ENCODE measurements around the gene SFXN2.
"Not testable (repeated sequence)": the region's sequence is repeated elsewhere in the genome, so short reads cannot be mapped to it uniquely, and the experiment has no call there.

The SFXN2 gene

DNA sequence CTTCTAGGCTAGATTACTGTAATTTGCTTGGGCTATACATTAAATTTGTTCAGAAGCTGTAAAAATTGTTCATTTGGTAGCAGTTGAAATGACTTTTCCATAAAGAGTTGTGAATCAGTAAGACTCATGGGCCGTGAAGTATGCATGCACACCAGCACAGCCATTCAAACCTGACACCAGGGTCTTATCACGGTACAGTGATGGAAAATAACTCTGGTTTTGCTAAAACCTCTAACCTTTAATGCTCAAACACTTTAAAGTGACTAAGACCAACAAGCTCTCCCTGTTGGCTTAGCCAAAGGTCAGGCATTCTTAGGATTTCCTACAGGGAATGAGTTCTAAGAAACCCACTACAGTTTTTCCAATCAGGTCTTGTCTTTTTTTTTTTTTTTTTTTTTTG is 11.7 kb upstream of the SFXN2 start:
- no peak for DNase-seq (ENCODE audit: low read depth, low spot score)
- WGBS (ENCODE audit: insufficient coverage, insufficient read length): no CpG with 5 or more reads among the region's 2 CpGs
- Histone ChIP-seq H3K27me3 (ENCODE audit: control insufficient read depth, insufficient read depth, low read length) (no peaks in the 10 kb centered on the region), H3K27ac (ENCODE audit: low read length) (no peak overlapping the region), H3K36me3 (ENCODE audit: control insufficient read depth, insufficient read depth, low read length) (no peaks in the 10 kb centered on the region; the same call in 1 of the 2 replicates), H3K9me3 (ENCODE audit: control insufficient read depth, insufficient read depth, low read length) (no peaks in the 10 kb centered on the region), H3K4me1 (ENCODE audit: control insufficient read depth, insufficient read depth, low read length) (no peaks in the 10 kb centered on the region), H3K4me3 (ENCODE audit: low read length) (no peak overlapping the region)

DNA sequence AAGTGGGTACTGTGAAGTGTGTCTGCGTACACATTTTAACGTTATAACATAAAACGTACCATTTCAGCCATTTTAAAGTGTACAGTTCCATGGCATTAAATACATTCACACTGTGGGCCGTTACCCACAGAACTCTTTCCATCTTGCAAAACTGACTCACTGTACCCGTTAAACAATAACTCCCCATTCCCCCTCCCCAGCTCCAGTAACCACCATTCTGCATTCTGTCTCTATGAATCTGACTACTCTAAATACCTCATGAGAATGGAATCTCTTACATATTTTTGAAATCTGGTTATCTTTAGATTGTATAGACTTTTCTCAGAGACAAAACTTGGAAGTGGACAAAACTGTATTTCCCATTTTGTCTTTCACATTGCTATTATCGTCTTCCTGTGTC is 9.5 kb upstream of the SFXN2 start:
- H3K9me3 ChIP-seq (ENCODE audit: control insufficient read depth, insufficient read depth, low read length): no peaks in the 10 kb centered on the region
- H3K36me3 ChIP-seq (ENCODE audit: control insufficient read depth, insufficient read depth, low read length): no peaks in the 10 kb centered on the region
- H3K27ac ChIP-seq (ENCODE audit: low read length): no peak overlapping the region
- no peak for DNase-seq (ENCODE audit: low read depth, low spot score)
- H3K27me3 ChIP-seq (ENCODE audit: control insufficient read depth, insufficient read depth, low read length): no peaks in the 10 kb centered on the region
- no peaks in the 10 kb centered on the region for H3K4me1 ChIP-seq (ENCODE audit: control insufficient read depth, insufficient read depth, low read length)
- no CpG with 5 or more reads among the region's 6 CpGs for WGBS (ENCODE audit: insufficient coverage, insufficient read length)
- H3K4me3 ChIP-seq (ENCODE audit: low read length): no peak overlapping the region

- Histone ChIP-seq H3K4me3 (ENCODE audit: low read length) (no peak overlapping the region), H3K27ac (ENCODE audit: low read length) (no peak overlapping the region), H3K27me3 (ENCODE audit: control insufficient read depth, insufficient read depth, low read length) (no peaks in the 10 kb centered on the region), H3K36me3 (ENCODE audit: control insufficient read depth, insufficient read depth, low read length) (no peaks in the 10 kb centered on the region), H3K9me3 (ENCODE audit: control insufficient read depth, insufficient read depth, low read length) (no peaks in the 10 kb centered on the region), H3K4me1 (ENCODE audit: control insufficient read depth, insufficient read depth, low read length) (no peaks in the 10 kb centered on the region)
- no CpG with 5 or more reads among the region's 2 CpGs for WGBS (ENCODE audit: insufficient coverage, insufficient read length)
- DNase-seq (ENCODE audit: low read depth, low spot score): no peak
Observed at GRCh38 chr10:102705531-102705930, 8.9 kb upstream of the SFXN2 start.

DNA sequence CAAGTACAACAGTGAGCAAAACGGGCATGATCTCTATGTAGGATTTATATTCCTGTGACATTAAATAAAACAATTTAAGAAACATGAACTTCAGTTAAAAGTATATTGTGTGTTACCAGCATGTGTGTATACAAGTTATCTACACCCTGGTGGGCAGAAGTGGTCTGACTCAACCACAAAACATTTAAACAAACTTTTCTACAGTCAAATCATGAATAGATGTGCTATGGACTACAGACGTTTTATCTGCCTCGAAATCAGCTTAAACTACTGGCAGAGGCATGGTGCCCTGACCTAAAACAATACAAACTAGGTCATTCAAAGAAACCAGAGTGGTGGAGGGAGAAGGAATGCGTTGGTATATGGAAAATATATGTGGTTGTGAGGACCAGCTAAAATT is 3.8 kb upstream of the SFXN2 start:
- no peaks in the 10 kb centered on the region for H3K9me3 ChIP-seq (ENCODE audit: control insufficient read depth, insufficient read depth, low read length)
- H3K27ac ChIP-seq (ENCODE audit: low read length): no peak overlapping the region
- no peaks in the 10 kb centered on the region for H3K4me1 ChIP-seq (ENCODE audit: control insufficient read depth, insufficient read depth, low read length)
- WGBS (ENCODE audit: insufficient coverage, insufficient read length): no CpG with 5 or more reads among the region's 4 CpGs
- no peak overlapping the region for H3K4me3 ChIP-seq (ENCODE audit: low read length)
- H3K36me3 ChIP-seq (ENCODE audit: control insufficient read depth, insufficient read depth, low read length): no peaks in the 10 kb centered on the region
- DNase-seq (ENCODE audit: low read depth, low spot score): no peak
- H3K27me3 ChIP-seq (ENCODE audit: control insufficient read depth, insufficient read depth, low read length): no peaks in the 10 kb centered on the region

- no CpG with 5 or more reads among the region's 4 CpGs for WGBS (ENCODE audit: insufficient coverage, insufficient read length)
- H3K27ac ChIP-seq (ENCODE audit: low read length): no peak overlapping the region
- H3K36me3 ChIP-seq (ENCODE audit: control insufficient read depth, insufficient read depth, low read length): no peaks in the 10 kb centered on the region
- H3K9me3 ChIP-seq (ENCODE audit: control insufficient read depth, insufficient read depth, low read length): no peaks in the 10 kb centered on the region
- H3K4me3 ChIP-seq (ENCODE audit: low read length): no peak overlapping the region
- no peaks in the 10 kb centered on the region for H3K4me1 ChIP-seq (ENCODE audit: control insufficient read depth, insufficient read depth, low read length)
- no peak for DNase-seq (ENCODE audit: low read depth, low spot score)
- H3K27me3 ChIP-seq (ENCODE audit: control insufficient read depth, insufficient read depth, low read length): no peaks in the 10 kb centered on the region
Observed at GRCh38 chr10:102712089-102712488, 2.3 kb upstream of the SFXN2 start.

- Histone ChIP-seq H3K4me1 (ENCODE audit: control insufficient read depth, insufficient read depth, low read length) (no peaks in the 10 kb centered on the region), H3K27ac (ENCODE audit: low read length) (no peak overlapping the region)
- no peak for DNase-seq (ENCODE audit: low read depth, low spot score)
Observed at GRCh38 chr10:102712843-102713538, 1.4 kb upstream of the SFXN2 start.

DNA sequence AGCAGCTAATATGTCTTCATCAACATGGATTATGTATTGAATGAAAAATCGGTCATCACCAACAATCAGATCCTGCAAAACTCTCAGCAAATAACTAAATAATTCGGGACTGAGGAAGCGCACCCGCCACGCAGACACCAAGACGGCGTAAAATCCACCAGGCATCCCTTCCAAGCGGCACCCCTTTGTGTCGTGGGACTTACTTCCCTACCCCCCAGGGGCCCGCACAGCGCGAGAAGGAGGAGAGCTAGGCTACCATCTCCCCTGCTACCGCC is 960 bp upstream of the SFXN2 start:
- H3K27ac ChIP-seq (ENCODE audit: low read length): no peak overlapping the region

More at GRCh38 chr10:102712843-102713538, 1.4 kb upstream of the SFXN2 start:
- peak overlapping the region; percentile 73; the same call in 1 of the 2 replicates for H3K4me3 ChIP-seq (ENCODE audit: low read length)
- H3K36me3 ChIP-seq (ENCODE audit: control insufficient read depth, insufficient read depth, low read length): no peaks in the 10 kb centered on the region
- H3K27me3 ChIP-seq (ENCODE audit: control insufficient read depth, insufficient read depth, low read length): no peaks in the 10 kb centered on the region
- no CpG with 5 or more reads among the region's 8 CpGs for WGBS (ENCODE audit: insufficient coverage, insufficient read length)
- H3K9me3 ChIP-seq (ENCODE audit: control insufficient read depth, insufficient read depth, low read length): no peaks in the 10 kb centered on the region

DNA sequence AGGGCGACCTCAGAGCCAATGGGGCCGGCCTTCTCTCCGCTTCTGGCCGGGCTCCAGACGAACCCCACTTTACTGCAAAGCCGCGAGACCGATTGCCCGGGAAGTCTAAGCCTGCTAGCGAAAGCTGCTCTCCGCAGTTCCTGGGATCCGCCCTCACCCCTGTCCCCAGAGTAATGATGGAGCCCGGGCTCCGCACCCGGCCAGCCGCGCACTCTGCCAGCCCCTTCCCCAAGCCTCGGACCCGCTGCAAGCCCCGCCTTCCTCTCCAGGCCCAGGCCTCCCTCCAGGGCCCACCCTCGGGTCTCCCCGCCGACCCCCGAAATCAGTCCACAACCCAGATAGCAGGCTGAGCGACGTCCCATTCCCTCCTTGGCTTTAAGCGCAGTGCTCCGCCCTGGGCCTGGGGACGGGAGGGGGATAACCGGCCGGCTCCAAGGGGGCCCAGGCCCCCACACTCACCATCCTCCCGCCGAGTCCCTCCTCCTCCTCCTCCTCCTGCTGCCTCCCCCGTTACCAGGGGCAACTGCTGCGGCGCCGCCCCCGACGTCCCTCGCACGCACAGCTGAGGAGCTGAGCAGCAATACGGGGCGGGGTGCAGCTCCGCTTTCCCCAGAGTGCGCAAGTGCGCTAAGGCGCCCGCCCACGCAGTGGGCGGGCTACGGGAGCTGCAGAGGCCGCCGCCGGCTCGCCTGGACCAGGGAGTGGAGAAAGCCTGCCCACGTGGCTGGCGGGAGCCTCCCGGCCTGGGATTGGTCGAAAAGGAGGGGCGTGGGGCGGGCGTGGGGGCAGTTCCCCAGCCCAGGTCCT is 419 bp upstream of the SFXN2 start, which contains the start of gene ARL3:
Gene ARL3 (minus strand): TSS at position 584 of the 807 bp plus-strand sequence. CDS start 122 bp downstream, at position 462.
- Histone ChIP-seq H3K27me3 (ENCODE audit: control insufficient read depth, insufficient read depth, low read length) (no peaks in the 10 kb centered on the region), H3K27ac (ENCODE audit: low read length) (no peak within 1 kb of the TSS), H3K4me1 (ENCODE audit: control insufficient read depth, insufficient read depth, low read length) (peaks cover 4% of the 10 kb centered on the region; the same call in 1 of the 2 replicates), H3K9me3 (ENCODE audit: control insufficient read depth, insufficient read depth, low read length) (no peaks in the 10 kb centered on the region), H3K4me3 (ENCODE audit: low read length) (peak within 1 kb of the TSS; percentile 73; the same call in 1 of the 2 replicates), H3K36me3 (ENCODE audit: control insufficient read depth, insufficient read depth, low read length) (no peaks in the 10 kb centered on the region)
- no CpG with 5 or more reads among the region's 62 CpGs for WGBS (ENCODE audit: insufficient coverage, insufficient read length)
- peak; percentile 84 for DNase-seq (ENCODE audit: low read depth, low spot score)

More for the DNA sequence above, 960 bp upstream of the SFXN2 start:
- Histone ChIP-seq H3K36me3 (ENCODE audit: control insufficient read depth, insufficient read depth, low read length) (no peaks in the 10 kb centered on the region), H3K4me3 (ENCODE audit: low read length) (peak overlapping the region; percentile 73; the same call in 1 of the 2 replicates), H3K4me1 (ENCODE audit: control insufficient read depth, insufficient read depth, low read length) (peaks cover 4% of the 10 kb centered on the region; the same call in 1 of the 2 replicates), H3K9me3 (ENCODE audit: control insufficient read depth, insufficient read depth, low read length) (no peaks in the 10 kb centered on the region), H3K27me3 (ENCODE audit: control insufficient read depth, insufficient read depth, low read length) (no peaks in the 10 kb centered on the region)
- DNase-seq (ENCODE audit: low read depth, low spot score): no peak
- no CpG with 5 or more reads among the region's 13 CpGs for WGBS (ENCODE audit: insufficient coverage, insufficient read length)

DNA sequence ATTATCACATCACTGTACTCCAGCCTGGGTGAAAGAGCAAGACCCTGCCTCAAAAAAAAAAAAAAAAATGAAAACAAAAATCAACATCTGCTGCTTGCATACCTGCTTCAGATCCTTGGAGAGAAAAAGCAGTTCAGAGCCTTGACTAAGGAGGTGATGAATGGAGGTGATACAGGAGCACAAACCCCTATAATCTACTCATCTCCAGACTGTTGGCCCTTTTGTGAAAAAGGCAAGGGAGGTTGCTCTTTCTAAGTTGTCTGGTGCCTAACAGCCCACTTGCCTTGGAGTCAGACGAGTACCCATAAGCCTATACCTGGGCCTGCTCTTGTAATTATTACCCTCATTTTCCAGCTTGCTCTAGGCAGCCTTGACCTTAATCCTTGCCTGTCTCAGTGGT is 1.4 kb downstream of the SFXN2 start:
- Histone ChIP-seq H3K36me3 (ENCODE audit: control insufficient read depth, insufficient read depth, low read length) (no peaks in the 10 kb centered on the region), H3K4me1 (ENCODE audit: control insufficient read depth, insufficient read depth, low read length) (peaks cover 4% of the 10 kb centered on the region; the same call in 1 of the 2 replicates), H3K27me3 (ENCODE audit: control insufficient read depth, insufficient read depth, low read length) (no peaks in the 10 kb centered on the region), H3K9me3 (ENCODE audit: control insufficient read depth, insufficient read depth, low read length) (no peaks in the 10 kb centered on the region), H3K27ac (ENCODE audit: low read length) (no peak overlapping the region), H3K4me3 (ENCODE audit: low read length) (no peak overlapping the region)
- WGBS (ENCODE audit: insufficient coverage, insufficient read length): no CpG with 5 or more reads among the region's 1 CpG
- DNase-seq (ENCODE audit: low read depth, low spot score): no peak

- not testable (repeated sequence) for H3K27ac ChIP-seq (ENCODE audit: low read length); DNase-seq (ENCODE audit: low read depth, low spot score); H3K4me3 ChIP-seq (ENCODE audit: low read length); H3K27me3 ChIP-seq (ENCODE audit: control insufficient read depth, insufficient read depth, low read length); H3K4me1 ChIP-seq (ENCODE audit: control insufficient read depth, insufficient read depth, low read length); H3K9me3 ChIP-seq (ENCODE audit: control insufficient read depth, insufficient read depth, low read length); H3K36me3 ChIP-seq (ENCODE audit: control insufficient read depth, insufficient read depth, low read length)
- no CpG with 5 or more reads among the region's 18 CpGs for WGBS (ENCODE audit: insufficient coverage, insufficient read length)
Observed at GRCh38 chr10:102716900-102717565, 2.6 kb downstream of the SFXN2 start.
